IPS-15b (cell line): ENCODE measurements around the gene B3GAT1.
"Not testable (repeated sequence)": the region's sequence is repeated elsewhere in the genome, so short reads cannot be mapped to it uniquely, and the experiment has no call there.

ENCODE experiments used
- H3K27me3 ChIP-seq: one replicate; pipeline ENCODE4 v1.6.1; 2013; ENCODE audit warnings: low read length; ENCODE audit not compliant: control insufficient read depth, insufficient read depth
- H3K36me3 ChIP-seq: one replicate; pipeline ENCODE4 v1.6.1; 2013; ENCODE audit warnings: low read length; ENCODE audit not compliant: control insufficient read depth, insufficient read depth
- H3K4me1 ChIP-seq: one replicate; pipeline ENCODE4 v1.6.1; 2013; ENCODE audit warnings: mild to moderate bottlenecking, low read length; ENCODE audit not compliant: control insufficient read depth, insufficient read depth
- H3K4me3 ChIP-seq: one replicate; pipeline ENCODE4 v1.5.1; 2013; ENCODE audit warnings: low read depth, low read length
- H3K9ac ChIP-seq: one replicate; pipeline ENCODE4 v1.6.1; 2013; ENCODE audit warnings: low read depth, mild to moderate bottlenecking, low read length
- H3K9me3 ChIP-seq: one replicate; pipeline ENCODE4 v1.6.1; 2013; ENCODE audit warnings: mild to moderate bottlenecking, low read length; ENCODE audit not compliant: control insufficient read depth, insufficient read depth

B3GAT1 gene, protein sequence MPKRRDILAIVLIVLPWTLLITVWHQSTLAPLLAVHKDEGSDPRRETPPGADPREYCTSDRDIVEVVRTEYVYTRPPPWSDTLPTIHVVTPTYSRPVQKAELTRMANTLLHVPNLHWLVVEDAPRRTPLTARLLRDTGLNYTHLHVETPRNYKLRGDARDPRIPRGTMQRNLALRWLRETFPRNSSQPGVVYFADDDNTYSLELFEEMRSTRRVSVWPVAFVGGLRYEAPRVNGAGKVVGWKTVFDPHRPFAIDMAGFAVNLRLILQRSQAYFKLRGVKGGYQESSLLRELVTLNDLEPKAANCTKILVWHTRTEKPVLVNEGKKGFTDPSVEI

GRCh38 chr11:134412203-134413042 lies at the start of gene B3GAT1:
TSS of gene B3GAT1 (minus strand) at chr11:134412242. CDS start at chr11:134387659, 24,583 bp downstream.
- Histone ChIP-seq H3K9me3 (no peaks in the 10 kb centered on the region), H3K4me3 (peak within 1 kb of the TSS; percentile 69), H3K27me3 (peaks cover 28% of the 10 kb centered on the region), H3K36me3 (no peaks in the 10 kb centered on the region), H3K9ac (peak within 1 kb of the TSS; percentile 54), H3K4me1 (peaks cover 21% of the 10 kb centered on the region)

DNA sequence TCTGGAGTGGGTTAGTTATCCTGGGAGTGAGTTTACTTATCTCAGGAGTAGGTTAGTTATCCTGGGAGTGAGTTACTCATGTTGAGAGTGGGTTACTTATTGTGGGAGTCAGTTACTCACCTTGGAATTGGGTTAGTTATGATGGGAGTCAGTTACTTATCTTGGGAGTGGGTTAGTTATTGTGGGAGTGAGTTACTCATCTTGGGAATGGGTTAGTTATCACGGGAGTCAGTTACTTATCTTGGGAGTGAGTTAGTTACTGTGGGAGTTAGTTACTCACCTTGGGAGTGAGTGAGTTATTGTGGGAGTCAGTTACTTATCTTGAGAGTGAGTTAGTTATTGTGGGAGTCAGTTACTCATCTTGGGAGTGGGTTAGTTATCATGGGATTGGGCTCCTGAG lies 49.6 kb upstream of the B3GAT1 start:
- Histone ChIP-seq H3K4me1 (peaks cover 7% of the 10 kb centered on the region), H3K9me3 (no peaks in the 10 kb centered on the region), H3K36me3 (no peaks in the 10 kb centered on the region), H3K4me3 (no peak overlapping the region), H3K27me3 (peaks cover 14% of the 10 kb centered on the region), H3K9ac (no peak overlapping the region)

GRCh38 chr11:134460881-134461280 lies 48.8 kb upstream of the B3GAT1 start:
- Histone ChIP-seq H3K4me1 (peaks cover 4% of the 10 kb centered on the region), H3K9ac (no peak overlapping the region), H3K27me3 (peaks cover 10% of the 10 kb centered on the region), H3K36me3 (no peaks in the 10 kb centered on the region), H3K4me3 (no peak overlapping the region), H3K9me3 (no peaks in the 10 kb centered on the region)

GRCh38 chr11:134460062-134460561 lies 48.1 kb upstream of the B3GAT1 start:
- H3K4me3 ChIP-seq, result no peak overlapping the region
- no peaks in the 10 kb centered on the region for H3K36me3 ChIP-seq
- no peaks in the 10 kb centered on the region for H3K9me3 ChIP-seq
- H3K27me3 ChIP-seq, result peaks cover 4% of the 10 kb centered on the region
- H3K9ac ChIP-seq, result no peak overlapping the region
- H3K4me1 ChIP-seq, result peaks cover 3% of the 10 kb centered on the region

GRCh38 chr11:134459246-134460061 lies 47.4 kb upstream of the B3GAT1 start:
- Histone ChIP-seq H3K4me1 (peaks cover 3% of the 10 kb centered on the region), H3K4me3 (no peak overlapping the region), H3K9ac (no peak overlapping the region), H3K27me3 (peaks cover 2% of the 10 kb centered on the region), H3K9me3 (no peaks in the 10 kb centered on the region), H3K36me3 (no peaks in the 10 kb centered on the region)

DNA sequence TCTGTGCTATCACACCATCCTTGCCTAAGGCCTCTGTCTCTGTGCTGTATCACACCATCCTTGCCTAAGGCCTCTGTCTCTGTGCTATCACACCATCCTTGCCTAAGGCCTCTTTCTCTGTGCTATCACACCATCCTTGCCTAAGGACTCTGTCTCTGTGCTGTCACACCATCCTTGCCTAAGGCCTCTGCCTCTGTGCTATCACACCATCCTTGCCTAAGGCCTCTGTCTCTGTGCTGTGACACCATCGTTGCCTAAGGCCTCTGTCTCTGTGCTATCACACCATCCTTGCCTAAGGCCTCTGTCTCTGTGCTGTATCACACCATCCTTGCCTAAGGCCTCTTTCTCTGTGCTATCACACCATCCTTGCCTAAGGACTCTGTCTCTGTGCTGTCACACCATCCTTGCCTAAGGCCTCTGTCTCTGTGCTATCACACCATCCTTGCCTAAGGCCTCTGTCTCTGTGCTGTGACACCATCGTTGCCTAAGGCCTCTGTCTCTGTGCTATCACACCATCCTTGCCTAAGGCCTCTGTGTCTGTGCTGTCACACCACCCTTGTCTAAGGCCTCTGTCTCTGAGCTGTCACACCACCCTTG lies 45.5 kb upstream of the B3GAT1 start:
- H3K36me3 ChIP-seq, H3K27me3 ChIP-seq, H3K4me1 ChIP-seq, H3K4me3 ChIP-seq, H3K9ac ChIP-seq, H3K9me3 ChIP-seq: not testable (repeated sequence)

GRCh38 chr11:134455516-134455915 lies 43.5 kb upstream of the B3GAT1 start:
- Histone ChIP-seq H3K4me1 (peaks cover 3% of the 10 kb centered on the region), H3K36me3 (no peaks in the 10 kb centered on the region), H3K9me3 (no peaks in the 10 kb centered on the region), H3K27me3 (no peaks in the 10 kb centered on the region), H3K4me3 (no peak overlapping the region), H3K9ac (no peak overlapping the region)

DNA sequence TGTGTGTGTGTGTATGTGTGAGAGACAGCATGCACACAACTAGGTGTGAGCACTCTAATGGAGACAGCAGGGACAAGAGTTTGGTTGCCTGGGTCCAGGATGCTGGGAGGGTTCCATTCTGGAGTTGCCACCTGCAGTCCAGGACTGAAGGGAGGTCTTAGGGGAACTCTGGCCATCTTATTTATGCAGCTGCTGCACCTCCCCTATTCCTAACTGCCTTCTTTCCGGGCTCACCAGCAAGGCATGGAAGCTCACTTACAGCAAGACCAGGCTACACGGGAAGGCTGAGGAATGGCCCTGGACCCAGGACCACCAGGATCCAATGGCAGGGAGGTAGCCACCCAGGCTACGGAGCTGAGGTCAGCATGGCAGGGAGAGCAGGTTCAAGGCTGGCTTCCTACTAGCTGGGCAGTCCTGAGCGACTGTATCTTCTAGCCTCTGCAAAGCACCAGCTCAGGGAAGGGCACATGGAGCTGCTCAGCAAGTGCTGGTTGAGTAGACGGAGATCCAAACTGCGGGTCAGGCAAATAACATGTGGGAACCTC lies 42.2 kb upstream of the B3GAT1 start:
- H3K4me3 ChIP-seq, result no peak overlapping the region
- H3K4me1 ChIP-seq, result no peaks in the 10 kb centered on the region
- H3K36me3 ChIP-seq, result no peaks in the 10 kb centered on the region
- H3K27me3 ChIP-seq, result no peaks in the 10 kb centered on the region
- H3K9ac ChIP-seq, result no peak overlapping the region
- H3K9me3 ChIP-seq, result no peaks in the 10 kb centered on the region

GRCh38 chr11:134453441-134453840 lies 41.4 kb upstream of the B3GAT1 start:
- Histone ChIP-seq H3K9ac (no peak overlapping the region), H3K27me3 (no peaks in the 10 kb centered on the region), H3K4me1 (no peaks in the 10 kb centered on the region), H3K36me3 (no peaks in the 10 kb centered on the region), H3K9me3 (no peaks in the 10 kb centered on the region), H3K4me3 (no peak overlapping the region)

DNA sequence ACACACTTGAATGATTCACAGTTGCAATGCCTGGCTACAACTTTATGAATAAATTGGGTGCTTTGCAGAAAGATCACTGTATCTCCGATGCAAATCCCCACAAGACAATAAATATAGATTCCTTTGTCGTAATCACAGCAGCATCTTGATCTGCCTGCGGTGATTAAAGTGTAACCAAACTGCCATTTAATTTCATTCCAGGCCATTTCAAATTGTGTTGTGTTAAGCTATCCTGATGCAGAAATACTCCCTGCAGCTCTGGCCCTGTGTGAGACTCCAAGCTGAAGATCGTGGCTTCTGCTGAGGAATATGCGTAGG lies 40.8 kb upstream of the B3GAT1 start:
- Histone ChIP-seq H3K4me3 (no peak overlapping the region), H3K36me3 (no peaks in the 10 kb centered on the region), H3K9ac (no peak overlapping the region), H3K9me3 (no peaks in the 10 kb centered on the region), H3K27me3 (no peaks in the 10 kb centered on the region), H3K4me1 (no peaks in the 10 kb centered on the region)
